Measurements from ENCODE around the gene RPL15. TPM values are rescaled to one million over a fixed set of nuclear protein-coding genes. Genes with fewer than 3 reads are reported as not detected.
A peak's percentile ranks its signal among the peaks of the same experiment; 100 is the strongest.

RPL15 gene
- total RNA-seq, 4 donors from 2014 or later = 1,370 to 1,628 (median 1,557) TPM

DNA sequence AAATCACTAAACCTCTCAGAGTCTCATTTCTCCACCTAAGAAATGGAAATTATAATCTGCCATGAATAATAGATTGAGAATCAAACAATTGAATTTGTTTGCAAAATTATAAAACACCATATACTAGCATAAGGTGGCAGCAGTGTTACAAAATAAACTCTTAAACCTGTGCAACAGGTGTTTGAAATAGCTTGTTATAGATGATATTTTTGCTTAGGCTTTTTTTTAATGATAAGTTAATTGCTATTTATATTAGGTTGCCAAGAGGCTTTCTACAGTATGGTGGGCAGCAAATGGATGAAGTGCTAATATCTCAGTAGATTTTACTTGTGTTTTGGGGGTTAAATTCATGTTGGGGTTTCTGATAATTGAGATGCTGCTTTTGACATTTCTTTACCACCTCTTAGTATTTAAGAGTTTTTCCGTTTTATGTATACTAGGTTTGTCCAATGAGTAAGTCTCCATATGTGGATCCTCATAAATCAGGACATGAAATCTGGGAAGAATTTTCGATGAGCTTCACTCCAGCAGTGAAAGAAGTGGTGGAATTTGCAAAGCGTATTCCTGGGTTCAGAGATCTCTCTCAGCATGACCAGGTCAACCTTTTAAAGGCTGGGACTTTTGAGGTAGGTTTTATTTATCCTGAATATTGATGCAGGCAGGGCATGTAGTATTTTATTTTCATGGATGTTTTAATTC lies 47.8 kb downstream of the RPL15 start:
- peaks cover 49 to 79% of the 10 kb centered on the region in 2 donors for H3K4me1 ChIP-seq
- DNase-seq (no peak), ATAC-seq (no peak)
- in situ Hi-C loops (cut with MboI; ENCODE audit: low sequenced_read_pairs in 4 of 4) (no loop called here), intact Hi-C loops (cut with DNase I; ENCODE audit: low total_unique reads) (no loop called here)
- peaks cover 0 to 32% of the 10 kb centered on the region in 2 donors for H3K36me3 ChIP-seq
- no peaks in the 10 kb centered on the region for H3K9me3 ChIP-seq
- TF ChIP-seq POLR2A (IDR thresholded peaks at IDR 0.05) (no peak), CTCF (IDR thresholded peaks at IDR 0.05 in 4 of 5, conservative IDR thresholded peaks at IDR 0.05 in 1 of 5) (no peak)
- H3K27ac ChIP-seq = peak overlapping the region; percentile 83 to 99 (median 90)
- no peaks in the 10 kb centered on the region for H3K27me3 ChIP-seq
- H3K4me3 ChIP-seq = no peak overlapping the region

DNA sequence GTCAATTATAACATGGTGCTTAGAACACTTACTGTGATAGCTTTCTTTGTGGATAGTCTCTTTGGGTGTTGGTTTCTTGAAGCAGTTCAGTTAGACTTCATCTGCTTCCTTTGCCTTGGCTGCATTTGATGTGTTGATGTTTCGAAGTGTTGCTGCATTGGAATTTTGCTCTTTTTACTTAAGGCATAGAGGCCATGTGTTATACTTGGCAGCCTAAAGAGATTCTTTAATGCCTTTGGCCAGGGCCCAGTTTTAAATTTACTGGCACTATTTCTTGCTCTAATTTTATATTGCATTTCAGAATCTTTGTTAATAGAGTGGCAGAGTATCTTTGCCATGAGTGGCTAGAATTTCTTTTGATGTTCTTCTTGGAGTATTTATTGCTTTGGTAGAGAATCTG lies 49.4 kb downstream of the RPL15 start:
- TF ChIP-seq CTCF (IDR thresholded peaks at IDR 0.05 in 4 of 5, conservative IDR thresholded peaks at IDR 0.05 in 1 of 5) = no peak
- no peak for TF ChIP-seq POLR2A (IDR thresholded peaks at IDR 0.05)
- ATAC-seq (no peak), DNase-seq (no peak)
- Histone ChIP-seq H3K4me1 (peaks cover 42 to 70% of the 10 kb centered on the region in 2 donors), H3K9me3 (no peaks in the 10 kb centered on the region), H3K27ac (peak overlapping the region; percentile 83 to 99 (median 90)), H3K36me3 (peaks cover 0 to 32% of the 10 kb centered on the region in 2 donors), H3K27me3 (no peaks in the 10 kb centered on the region), H3K4me3 (no peak overlapping the region)
- in situ Hi-C loops (cut with MboI; ENCODE audit: low sequenced_read_pairs in 4 of 4) = no loop called here
- intact Hi-C loops (cut with DNase I; ENCODE audit: low total_unique reads) = no loop called here

- DNase-seq (no peak), ATAC-seq (peak in 1 of 2 donors; percentile 5)
- intact Hi-C loops (cut with DNase I; ENCODE audit: low total_unique reads) (no loop called here), in situ Hi-C loops (cut with MboI; ENCODE audit: low sequenced_read_pairs in 4 of 4) (no loop called here)
- Histone ChIP-seq H3K4me1 (peaks cover 34 to 47% of the 10 kb centered on the region in 2 donors), H3K9me3 (no peaks in the 10 kb centered on the region), H3K27me3 (no peaks in the 10 kb centered on the region), H3K27ac (peak overlapping the region; percentile 83 to 99 (median 90)), H3K36me3 (peaks cover 0 to 29% of the 10 kb centered on the region in 2 donors), H3K4me3 (no peak overlapping the region)
- TF ChIP-seq CTCF (IDR thresholded peaks at IDR 0.05 in 4 of 5, conservative IDR thresholded peaks at IDR 0.05 in 1 of 5) (no peak), POLR2A (IDR thresholded peaks at IDR 0.05) (no peak)
Measured at GRCh38 chr3:23968463-23969184, 51.7 kb downstream of the RPL15 start.

- Histone ChIP-seq H3K4me3 (no peak overlapping the region), H3K9me3 (no peaks in the 10 kb centered on the region), H3K27me3 (no peaks in the 10 kb centered on the region), H3K27ac (peak overlapping the region; percentile 83 to 99 (median 90)), H3K4me1 (peaks cover 34 to 40% of the 10 kb centered on the region in 2 donors), H3K36me3 (peaks cover 0 to 29% of the 10 kb centered on the region in 2 donors)
- intact Hi-C loops (cut with DNase I; ENCODE audit: low total_unique reads) (no loop called here), in situ Hi-C loops (cut with MboI; ENCODE audit: low sequenced_read_pairs in 4 of 4) (no loop called here)
- no peak for TF ChIP-seq POLR2A (IDR thresholded peaks at IDR 0.05)
- no peak for ATAC-seq
- DNase-seq = no peak
Measured at GRCh38 chr3:23969393-23969792, 52.5 kb downstream of the RPL15 start.

Other genes with a start within 250 kb of the RPL15 start
- 100 to 1,000 TPM in 2 of 4 donors, 10 to 100 TPM in 2; 54.8 to 153 (median 109) TPM for gene UBE2E1, start 111.2 kb upstream of the RPL15 start, total RNA-seq
- 10 to 100 TPM; 25.1 to 42.1 (median 34.7) TPM for gene NKIRAS1, start 142 bp upstream of the RPL15 start, total RNA-seq
- gene NR1D2, start 28.2 kb downstream of the RPL15 start, total RNA-seq = 10 to 100 TPM; 27.1 to 62.7 (median 51.2) TPM